Measurements from ENCODE around the gene RALGAPA1.

Gene RALGAPA1

GRCh38 chr14:35747379-35747778 is 61.7 kb downstream of the RALGAPA1 start:
- Histone ChIP-seq H3K4me2 (ENCODE audit: low read length) (no peak overlapping the region), H3K79me1 (ENCODE audit: low read length) (no peaks in the 10 kb centered on the region), H3K23ac (ENCODE audit: low read length) (no peak overlapping the region), H3K4ac (ENCODE audit: low read depth, low read length) (no peak overlapping the region), H3K4me3 (ENCODE audit: low read depth, low read length) (no peak overlapping the region), H4K8ac (ENCODE audit: low read depth, low read length) (no peak overlapping the region), H2AK5ac (ENCODE audit: low read length) (no peak overlapping the region), H3K9ac (ENCODE audit: low read length) (no peak overlapping the region), H3K18ac (ENCODE audit: low read length) (no peak overlapping the region), H3K14ac (ENCODE audit: low read length) (no peak overlapping the region), H3K36me3 (ENCODE audit: control insufficient read depth in 1 of 2, insufficient read depth in 2 of 2, low read length in 2 of 2) (peaks cover 0 to 2% of the 10 kb centered on the region in 2 experiments), H2AFZ (ENCODE audit: insufficient read depth, low read length, poor library complexity) (no peak overlapping the region), H2BK5ac (ENCODE audit: low read depth, low read length, poor library complexity) (no peak overlapping the region), H3K79me2 (ENCODE audit: control insufficient read depth, insufficient read depth, low read length, poor library complexity) (no peaks in the 10 kb centered on the region), H3K4me1 (ENCODE audit: control insufficient read depth in 1 of 2, insufficient read depth in 2 of 2, low read length in 2 of 2) (no peaks in the 10 kb centered on the region), H3K9me3 (ENCODE audit: insufficient read depth, low read depth, low read length) (no peaks in the 10 kb centered on the region), H4K12ac (ENCODE audit: low read depth, low read length) (no peak overlapping the region), H2BK12ac (ENCODE audit: low read length) (no peak overlapping the region), H3K27me3 (ENCODE audit: insufficient read depth, low read length) (no peaks in the 10 kb centered on the region), H2BK120ac (ENCODE audit: insufficient read depth, low read length, poor library complexity) (no peak overlapping the region), H4K91ac (ENCODE audit: low read depth, low read length) (no peak overlapping the region), H3K27ac (ENCODE audit: low read depth, low read length) (no peak overlapping the region)
- DNase-seq, result no peak

GRCh38 chr14:35742442-35742841 is 66.7 kb downstream of the RALGAPA1 start:
- Histone ChIP-seq H3K27ac (ENCODE audit: low read depth, low read length) (no peak overlapping the region), H2AFZ (ENCODE audit: insufficient read depth, low read length, poor library complexity) (no peak overlapping the region), H3K23ac (ENCODE audit: low read length) (no peak overlapping the region), H3K14ac (ENCODE audit: low read length) (no peak overlapping the region), H3K79me2 (ENCODE audit: control insufficient read depth, insufficient read depth, low read length, poor library complexity) (no peaks in the 10 kb centered on the region), H3K79me1 (ENCODE audit: low read length) (no peaks in the 10 kb centered on the region), H4K12ac (ENCODE audit: low read depth, low read length) (no peak overlapping the region), H2BK120ac (ENCODE audit: insufficient read depth, low read length, poor library complexity) (no peak overlapping the region), H3K27me3 (ENCODE audit: insufficient read depth, low read length) (no peaks in the 10 kb centered on the region), H3K9ac (ENCODE audit: low read length) (no peak overlapping the region), H3K9me3 (ENCODE audit: insufficient read depth, low read depth, low read length) (no peaks in the 10 kb centered on the region), H3K36me3 (ENCODE audit: control insufficient read depth in 1 of 2, insufficient read depth in 2 of 2, low read length in 2 of 2) (peaks cover 0 to 4% of the 10 kb centered on the region in 2 experiments), H3K4me2 (ENCODE audit: low read length) (no peak overlapping the region), H3K18ac (ENCODE audit: low read length) (no peak overlapping the region), H3K4ac (ENCODE audit: low read depth, low read length) (no peak overlapping the region), H2AK5ac (ENCODE audit: low read length) (no peak overlapping the region), H4K8ac (ENCODE audit: low read depth, low read length) (no peak overlapping the region), H2BK5ac (ENCODE audit: low read depth, low read length, poor library complexity) (no peak overlapping the region), H2BK12ac (ENCODE audit: low read length) (no peak overlapping the region), H3K4me3 (ENCODE audit: low read depth, low read length) (no peak overlapping the region), H4K91ac (ENCODE audit: low read depth, low read length) (no peak overlapping the region), H3K4me1 (ENCODE audit: control insufficient read depth in 1 of 2, insufficient read depth in 2 of 2, low read length in 2 of 2) (no peaks in the 10 kb centered on the region)
- WGBS (ENCODE audit: extremely low coverage, insufficient coverage, insufficient read length), result no CpG with 5 or more reads among the region's 1 CpG
- no peak for DNase-seq

- Histone ChIP-seq H3K4me2 (ENCODE audit: low read length) (no peak overlapping the region), H3K9me3 (ENCODE audit: insufficient read depth, low read depth, low read length) (no peaks in the 10 kb centered on the region), H3K18ac (ENCODE audit: low read length) (no peak overlapping the region), H3K4ac (ENCODE audit: low read depth, low read length) (no peak overlapping the region), H3K14ac (ENCODE audit: low read length) (no peak overlapping the region), H3K4me1 (ENCODE audit: control insufficient read depth in 1 of 2, insufficient read depth in 2 of 2, low read length in 2 of 2) (no peaks in the 10 kb centered on the region), H3K27me3 (ENCODE audit: insufficient read depth, low read length) (no peaks in the 10 kb centered on the region), H4K91ac (ENCODE audit: low read depth, low read length) (no peak overlapping the region), H2BK120ac (ENCODE audit: insufficient read depth, low read length, poor library complexity) (no peak overlapping the region), H2BK12ac (ENCODE audit: low read length) (no peak overlapping the region), H3K79me2 (ENCODE audit: control insufficient read depth, insufficient read depth, low read length, poor library complexity) (no peaks in the 10 kb centered on the region), H3K27ac (ENCODE audit: low read depth, low read length) (no peak overlapping the region), H4K8ac (ENCODE audit: low read depth, low read length) (no peak overlapping the region), H4K12ac (ENCODE audit: low read depth, low read length) (no peak overlapping the region), H2AFZ (ENCODE audit: insufficient read depth, low read length, poor library complexity) (no peak overlapping the region), H3K4me3 (ENCODE audit: low read depth, low read length) (no peak overlapping the region), H3K9ac (ENCODE audit: low read length) (no peak overlapping the region), H2AK5ac (ENCODE audit: low read length) (no peak overlapping the region), H2BK5ac (ENCODE audit: low read depth, low read length, poor library complexity) (no peak overlapping the region), H3K79me1 (ENCODE audit: low read length) (no peaks in the 10 kb centered on the region), H3K36me3 (ENCODE audit: control insufficient read depth in 1 of 2, insufficient read depth in 2 of 2, low read length in 2 of 2) (peaks cover 0 to 4% of the 10 kb centered on the region in 2 experiments), H3K23ac (ENCODE audit: low read length) (no peak overlapping the region)
- WGBS (ENCODE audit: extremely low coverage, insufficient coverage, insufficient read length), result no CpG with 5 or more reads among the region's 1 CpG
- no peak for DNase-seq
Observed at GRCh38 chr14:35742032-35742371, 67.1 kb downstream of the RALGAPA1 start.

GRCh38 chr14:35741345-35742031 is 67.6 kb downstream of the RALGAPA1 start:
- Histone ChIP-seq H2AFZ (ENCODE audit: insufficient read depth, low read length, poor library complexity) (no peak overlapping the region), H3K79me1 (ENCODE audit: low read length) (no peaks in the 10 kb centered on the region), H3K27me3 (ENCODE audit: insufficient read depth, low read length) (no peaks in the 10 kb centered on the region), H3K23ac (ENCODE audit: low read length) (no peak overlapping the region), H4K91ac (ENCODE audit: low read depth, low read length) (no peak overlapping the region), H2AK5ac (ENCODE audit: low read length) (no peak overlapping the region), H3K9ac (ENCODE audit: low read length) (no peak overlapping the region), H3K79me2 (ENCODE audit: control insufficient read depth, insufficient read depth, low read length, poor library complexity) (no peaks in the 10 kb centered on the region), H3K14ac (ENCODE audit: low read length) (no peak overlapping the region), H3K27ac (ENCODE audit: low read depth, low read length) (no peak overlapping the region), H4K12ac (ENCODE audit: low read depth, low read length) (no peak overlapping the region), H3K4me1 (ENCODE audit: control insufficient read depth in 1 of 2, insufficient read depth in 2 of 2, low read length in 2 of 2) (no peaks in the 10 kb centered on the region), H2BK120ac (ENCODE audit: insufficient read depth, low read length, poor library complexity) (no peak overlapping the region), H3K36me3 (ENCODE audit: control insufficient read depth in 1 of 2, insufficient read depth in 2 of 2, low read length in 2 of 2) (peaks cover 0 to 4% of the 10 kb centered on the region in 2 experiments), H3K4ac (ENCODE audit: low read depth, low read length) (no peak overlapping the region), H3K9me3 (ENCODE audit: insufficient read depth, low read depth, low read length) (no peaks in the 10 kb centered on the region), H2BK5ac (ENCODE audit: low read depth, low read length, poor library complexity) (no peak overlapping the region), H3K4me2 (ENCODE audit: low read length) (no peak overlapping the region), H3K18ac (ENCODE audit: low read length) (no peak overlapping the region), H4K8ac (ENCODE audit: low read depth, low read length) (no peak overlapping the region), H2BK12ac (ENCODE audit: low read length) (no peak overlapping the region), H3K4me3 (ENCODE audit: low read depth, low read length) (no peak overlapping the region)
- WGBS (ENCODE audit: extremely low coverage, insufficient coverage, insufficient read length), result no CpG with 5 or more reads among the region's 3 CpGs
- DNase-seq, result no peak

Data from trophoblast cell (in vitro differentiated cells and primary cell).